OCI-LY3 (cell line): Measurements from ENCODE around the gene DPF3.

Experiments
- CTCF ChIP-seq: fragments of 200-600, 300-600 bp; sonication (generic); IDR thresholded peaks from 2 replicates; pipeline ENCODE4 v1.5.1; 2014; ENCODE audit warnings: antibody characterized with exemption, low read length, low read depth
- EZH2phosphoT487 ChIP-seq: fragments of 200-600 bp; shearing (Covaris generic); IDR thresholded peaks from 2 replicates; pipeline ENCODE4 v1.6.1; 2018; ENCODE audit warnings: antibody characterized with exemption, mixed run types, low read depth

GRCh38 chr14:72907886-72908285 is 14.0 kb upstream of the DPF3 start:
- TF ChIP-seq CTCF (no peak), EZH2phosphoT487 (no peak)
